ENCODE results near the gene CDK3.

CDK3 gene

DNA sequence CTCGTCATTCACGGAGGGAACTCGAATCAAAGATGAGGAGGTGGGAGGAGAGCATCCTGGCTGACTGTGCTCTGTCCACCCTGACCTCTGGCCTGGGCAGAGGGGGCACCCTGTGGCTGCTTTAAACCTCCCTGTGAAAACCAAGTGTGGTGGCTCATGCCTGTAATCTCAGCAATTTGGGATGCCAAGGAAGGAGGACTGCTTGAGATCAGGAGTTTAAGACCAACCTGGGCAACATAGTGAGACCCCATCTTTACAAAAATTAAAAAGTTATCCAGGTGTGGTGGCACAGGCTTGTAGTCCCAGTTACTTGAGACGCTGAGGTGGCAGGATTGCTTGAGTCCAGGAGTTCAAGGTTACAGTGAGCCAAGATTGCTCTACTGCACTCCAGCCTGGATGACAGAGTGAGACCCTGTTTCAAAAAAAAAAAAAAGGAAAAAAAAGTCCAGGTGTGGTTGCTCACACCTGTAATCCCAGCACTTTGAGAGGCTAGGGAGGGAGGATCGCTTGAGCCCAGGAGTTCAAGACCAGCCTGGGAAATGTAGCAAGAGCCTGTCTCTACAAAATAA, 5.8 kb upstream of the CDK3 start:
- no peak for DNase-seq

DNA sequence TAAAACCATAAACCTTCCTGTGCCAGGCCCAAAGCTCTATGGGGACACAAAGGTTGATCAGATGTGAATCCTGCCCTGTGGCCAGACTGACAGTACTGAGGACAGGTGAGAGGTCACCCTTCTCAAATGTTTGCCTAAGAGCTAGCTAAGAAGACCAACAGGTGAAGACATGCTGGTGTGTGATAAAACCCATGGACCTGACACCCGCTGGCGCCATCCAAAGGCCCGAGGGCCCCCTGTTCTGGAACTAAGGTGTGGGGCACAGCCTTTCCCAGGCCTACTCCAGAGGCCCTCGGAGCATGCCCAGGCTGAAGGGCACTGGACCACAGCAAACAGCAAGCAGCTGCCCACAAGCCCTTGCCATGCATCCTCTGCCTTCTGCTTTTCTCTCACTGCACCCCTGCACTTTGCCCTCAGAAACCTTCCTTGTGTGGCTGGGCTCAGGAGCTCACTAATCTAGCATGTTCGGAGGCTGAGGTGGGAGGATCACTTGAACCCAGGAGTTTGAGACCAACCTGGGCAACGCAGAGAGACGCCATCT, 5.2 kb upstream of the CDK3 start:
- no peak for DNase-seq

DNA sequence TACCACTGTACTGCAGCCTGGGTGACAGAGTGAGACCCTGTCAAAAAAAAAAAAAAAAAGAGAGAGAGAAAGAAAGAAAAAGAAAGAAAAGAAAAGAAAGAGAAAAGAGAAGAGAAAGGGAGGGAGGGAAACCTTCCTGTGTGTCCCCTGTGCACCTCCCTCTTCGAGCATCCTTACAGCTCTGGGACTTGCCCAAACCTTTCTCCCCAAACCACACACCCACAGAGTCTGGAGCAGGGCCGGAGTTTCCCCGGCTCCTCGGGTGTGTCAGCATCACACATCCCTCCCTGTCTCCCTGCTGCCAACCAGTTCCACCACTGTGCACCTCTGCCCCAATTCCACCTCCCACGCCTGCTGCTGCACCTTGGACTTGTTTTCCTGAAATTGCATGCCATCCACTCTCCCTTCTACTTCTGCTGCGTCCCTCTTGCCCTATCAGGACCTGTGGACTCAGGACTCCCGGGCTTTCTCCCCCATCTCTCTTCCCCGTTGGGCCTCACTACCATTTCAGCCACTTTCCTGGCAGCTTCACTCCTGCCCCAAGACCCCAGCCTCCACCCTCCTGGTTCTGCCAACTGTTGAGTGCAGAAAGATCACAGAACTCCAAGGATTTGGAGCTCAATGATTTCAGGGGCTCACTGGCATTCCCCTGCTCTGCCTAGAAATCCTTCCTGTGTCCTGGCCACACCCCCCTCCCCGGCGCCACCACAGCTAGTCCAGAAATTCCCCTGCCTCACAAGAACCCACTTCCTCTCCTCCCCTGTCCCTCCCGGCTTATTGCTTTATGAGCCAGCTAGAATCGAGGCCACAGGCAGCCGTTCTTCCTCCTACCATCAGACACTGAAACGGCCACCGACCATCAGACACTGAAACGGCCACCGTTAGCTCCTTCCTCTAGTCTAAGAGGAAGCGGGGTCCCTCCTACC, 3.7 kb upstream of the CDK3 start:
- no peak for DNase-seq

DNA sequence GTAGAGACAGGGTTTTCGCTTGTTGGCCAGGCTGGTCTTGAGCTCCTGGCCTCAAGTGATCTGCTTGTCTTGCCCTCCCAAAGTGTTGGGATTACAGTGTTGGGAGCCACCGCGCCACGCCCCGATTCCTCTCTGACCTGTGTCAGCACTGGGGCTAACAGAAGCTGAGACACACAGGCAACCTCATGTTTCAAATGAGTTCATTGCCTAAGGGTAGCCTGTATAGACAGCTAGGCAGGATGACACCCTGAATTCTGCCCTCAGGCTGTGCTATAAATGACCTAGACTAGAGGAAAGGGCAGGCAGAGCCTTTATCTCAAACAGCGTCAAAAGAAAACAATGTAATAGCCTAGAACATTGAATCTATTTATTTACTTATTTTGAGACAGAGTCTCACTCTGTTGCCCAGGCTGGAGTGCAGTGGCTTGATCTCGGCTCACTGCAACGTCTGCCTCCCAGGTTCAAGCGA, 2.3 kb upstream of the CDK3 start:
- no peak for DNase-seq

DNA sequence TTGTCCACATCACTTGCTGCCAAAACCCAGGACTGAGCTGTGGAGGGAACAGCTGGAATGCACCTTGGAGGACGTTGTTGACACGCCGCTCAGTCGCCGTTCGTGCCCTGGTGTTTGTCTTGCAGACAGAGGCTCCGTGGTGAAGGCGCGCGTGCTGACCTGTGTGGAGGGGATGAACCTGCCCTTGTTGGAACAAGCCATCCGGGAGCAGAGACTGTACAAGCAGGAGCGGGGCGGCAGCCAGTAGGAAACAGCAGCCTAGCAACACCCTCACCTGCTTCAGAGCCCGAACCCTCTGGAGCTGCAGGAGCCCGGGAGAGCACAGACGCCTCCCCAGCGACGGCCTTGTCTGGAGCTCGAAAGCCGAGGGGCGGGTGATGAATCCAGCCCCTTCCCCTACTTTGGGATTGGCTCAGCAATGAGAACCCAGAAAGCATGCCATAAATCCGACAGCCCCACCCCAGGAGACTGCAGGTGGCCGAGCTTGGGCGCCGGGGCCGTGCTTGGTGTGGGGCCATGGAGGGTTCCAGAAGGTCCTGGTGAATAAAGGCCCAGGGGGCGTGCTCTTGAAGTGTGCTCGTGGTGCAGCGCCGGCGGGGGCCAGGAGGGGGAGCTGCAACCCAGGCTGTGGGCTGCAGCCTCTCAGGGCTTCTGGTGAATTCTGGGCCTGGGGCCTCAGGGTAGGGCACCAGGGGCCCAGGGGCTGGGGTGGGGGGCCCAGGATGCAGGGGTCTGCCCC, 470 bp upstream of the CDK3 start:
- DNase-seq = peak; percentile 47

DNA sequence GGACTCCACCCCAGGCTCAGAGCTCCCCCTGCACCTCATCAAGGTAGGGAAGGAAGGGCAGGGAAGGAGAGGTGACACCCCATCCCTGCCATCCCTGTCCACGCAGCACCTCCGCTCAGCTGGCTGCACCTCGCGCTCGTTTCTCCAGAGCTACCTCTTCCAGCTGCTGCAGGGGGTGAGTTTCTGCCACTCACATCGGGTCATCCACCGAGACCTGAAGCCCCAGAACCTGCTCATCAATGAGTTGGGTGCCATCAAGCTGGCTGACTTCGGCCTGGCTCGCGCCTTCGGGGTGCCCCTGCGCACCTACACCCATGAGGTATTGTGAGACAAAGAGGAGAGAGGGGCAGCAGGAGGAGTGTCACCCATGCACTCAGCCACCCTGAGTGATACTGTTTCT, 1.4 kb downstream of the CDK3 start:
- no peak for DNase-seq

DNA sequence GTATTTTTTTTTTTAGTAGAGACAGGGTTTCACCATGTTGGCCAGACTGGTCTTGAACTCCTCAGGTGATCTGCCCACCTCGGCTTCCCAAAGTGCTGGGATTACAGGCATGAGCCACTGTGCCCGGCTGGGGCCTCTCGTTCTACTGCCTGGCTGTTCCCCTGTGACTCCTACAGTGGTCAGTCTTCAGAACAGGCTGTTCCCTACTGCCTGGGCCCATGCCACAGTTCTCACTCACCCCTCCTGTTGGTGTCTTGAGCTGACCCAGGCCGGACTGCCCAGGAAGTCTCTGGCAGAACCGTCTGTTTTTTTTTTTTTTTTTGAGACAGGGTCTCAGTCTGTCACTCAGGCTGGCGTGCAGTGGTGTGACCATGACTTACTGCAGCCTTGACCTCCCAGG, 3.3 kb downstream of the CDK3 start:
- DNase-seq = no peak

DNA sequence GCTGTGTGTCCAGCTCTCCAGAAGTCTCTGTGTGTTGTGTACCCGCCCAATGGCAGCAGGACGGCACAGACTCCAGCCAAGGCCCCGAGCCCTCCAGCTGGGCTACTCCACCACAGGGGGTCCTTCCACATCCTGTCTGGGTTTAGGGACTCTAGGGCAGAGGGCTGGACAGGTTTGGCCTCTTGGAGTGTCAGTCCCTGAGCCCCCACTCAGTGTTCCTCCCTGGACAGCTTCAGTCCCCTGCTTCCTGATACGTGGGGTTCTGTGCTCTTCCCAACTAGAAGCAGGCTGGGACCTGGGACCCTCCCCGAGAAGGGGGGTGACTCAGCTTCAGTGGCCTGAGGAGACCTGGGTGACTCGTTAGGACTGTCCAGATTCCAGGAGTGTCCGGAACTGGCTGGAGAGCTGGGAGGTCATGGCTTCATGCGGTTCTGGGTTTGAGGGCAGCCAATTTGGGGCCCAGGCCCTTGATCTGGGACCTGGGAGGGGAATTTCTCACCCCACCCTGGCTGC, 4.2 kb downstream of the CDK3 start:
- DNase-seq = no peak

DNA sequence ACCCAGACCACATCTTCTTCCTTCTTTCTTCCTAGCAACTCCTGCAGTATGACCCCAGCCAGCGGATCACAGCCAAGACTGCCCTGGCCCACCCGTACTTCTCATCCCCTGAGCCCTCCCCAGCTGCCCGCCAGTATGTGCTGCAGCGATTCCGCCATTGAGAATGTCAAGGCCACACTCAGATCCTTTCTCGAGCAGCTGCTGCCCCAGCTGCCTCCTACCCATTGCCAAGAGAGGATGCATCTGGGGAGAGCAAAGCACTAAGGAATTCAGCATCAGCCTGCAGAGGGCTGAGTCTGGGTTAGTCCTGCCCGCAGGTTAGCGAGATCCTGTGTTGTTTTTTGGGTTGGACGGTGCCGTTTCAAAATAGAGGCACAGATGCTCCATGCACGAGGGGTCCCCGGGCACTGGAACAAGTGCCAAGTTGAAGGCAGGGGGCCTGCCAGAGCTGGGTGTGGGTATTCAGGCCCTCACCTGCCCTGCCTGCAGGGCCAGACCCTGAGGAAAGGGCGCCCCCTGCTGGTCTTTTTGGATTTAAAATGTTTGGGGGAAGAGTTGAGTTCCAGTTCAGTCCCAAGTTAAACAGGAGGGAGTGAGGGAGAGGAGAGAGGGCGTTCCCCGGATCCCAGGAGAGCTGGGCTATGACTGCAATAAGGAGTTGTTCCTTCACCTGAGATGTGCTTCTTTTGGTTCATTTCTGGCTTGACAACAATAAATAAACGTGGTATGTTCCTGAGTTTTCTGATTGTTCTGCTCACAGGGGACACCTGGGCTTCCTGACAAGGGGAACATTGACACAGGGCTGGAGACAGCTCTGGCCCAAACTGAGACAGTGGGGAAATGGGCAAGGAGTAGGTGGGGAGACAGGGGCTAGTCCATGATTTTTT, 4.9 kb downstream of the CDK3 start:
- DNase-seq = peak; percentile 98

DNA sequence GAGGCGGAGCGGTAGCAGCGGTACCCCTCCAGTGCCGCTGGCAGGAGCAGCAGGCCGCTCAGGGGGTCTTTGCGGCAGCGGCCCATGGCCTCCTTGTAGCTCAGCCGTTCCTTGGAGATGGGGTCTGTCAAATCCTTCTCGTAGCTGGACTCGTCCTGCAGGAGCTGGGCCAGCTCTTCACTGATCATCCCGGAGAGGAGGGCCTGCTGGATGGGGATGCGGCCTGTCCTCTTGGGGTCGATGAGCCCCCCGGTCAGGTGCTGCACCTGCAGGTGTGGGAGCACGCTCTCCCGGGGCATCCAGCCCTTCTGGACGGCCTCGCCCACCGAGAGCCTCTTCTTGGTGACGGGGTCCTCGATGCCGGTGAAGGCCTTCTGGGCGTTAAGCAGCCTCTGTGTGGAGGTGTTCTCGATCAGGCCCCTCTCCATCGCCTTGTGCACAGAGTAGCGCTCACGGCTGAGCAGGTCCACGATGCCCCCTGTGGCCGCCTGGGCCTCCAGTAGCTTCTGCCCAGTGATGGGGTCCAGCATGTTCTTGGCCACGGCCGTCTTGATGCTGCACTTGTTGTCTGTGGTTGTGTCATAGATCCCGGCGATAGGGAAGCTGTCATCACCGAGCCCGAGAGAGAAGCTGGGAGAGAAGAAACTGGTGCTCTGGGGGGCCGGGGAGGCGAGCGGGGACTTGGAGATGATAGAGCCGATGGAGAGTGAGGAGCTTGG, 6.6 kb downstream of the CDK3 start:
- DNase-seq = no peak

DNA sequence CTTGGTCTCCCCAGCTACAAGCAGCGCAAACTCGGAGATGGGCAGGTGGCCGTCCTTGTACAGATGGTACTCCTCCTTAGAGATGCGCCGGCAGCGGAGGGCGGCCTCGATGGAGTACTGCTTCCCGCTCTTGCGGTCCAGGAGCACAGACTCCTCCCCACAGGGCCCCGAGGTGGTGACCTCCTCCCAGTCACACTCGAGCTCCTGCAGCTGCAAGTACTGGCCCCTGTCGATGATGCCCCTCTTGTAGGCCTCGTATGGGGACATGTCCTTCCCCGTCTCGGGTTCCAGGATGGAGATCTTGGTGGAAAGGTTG, 7.2 kb downstream of the CDK3 start:
- DNase-seq = no peak

DNA sequence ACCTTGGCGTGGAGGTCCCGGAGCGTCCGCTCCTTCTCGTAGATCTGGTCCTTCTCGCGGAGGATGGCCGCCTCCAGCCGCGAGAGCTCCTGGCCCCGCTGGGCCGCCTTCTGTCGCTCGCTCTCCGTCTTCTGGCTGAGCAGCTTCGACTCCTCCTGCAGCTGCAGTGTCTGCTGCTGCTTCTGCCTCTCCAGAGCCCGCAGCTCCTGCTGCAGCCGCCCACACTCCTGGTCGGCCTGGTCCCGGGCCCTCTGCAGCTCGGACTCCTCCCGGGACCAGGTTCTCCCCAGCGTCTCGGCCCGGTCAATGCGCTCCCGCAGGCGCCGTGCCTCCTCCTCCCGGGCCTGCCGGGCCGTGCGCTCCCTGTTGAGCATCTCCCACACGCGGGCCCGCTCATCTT, 7.6 kb downstream of the CDK3 start:
- DNase-seq = no peak

DNA sequence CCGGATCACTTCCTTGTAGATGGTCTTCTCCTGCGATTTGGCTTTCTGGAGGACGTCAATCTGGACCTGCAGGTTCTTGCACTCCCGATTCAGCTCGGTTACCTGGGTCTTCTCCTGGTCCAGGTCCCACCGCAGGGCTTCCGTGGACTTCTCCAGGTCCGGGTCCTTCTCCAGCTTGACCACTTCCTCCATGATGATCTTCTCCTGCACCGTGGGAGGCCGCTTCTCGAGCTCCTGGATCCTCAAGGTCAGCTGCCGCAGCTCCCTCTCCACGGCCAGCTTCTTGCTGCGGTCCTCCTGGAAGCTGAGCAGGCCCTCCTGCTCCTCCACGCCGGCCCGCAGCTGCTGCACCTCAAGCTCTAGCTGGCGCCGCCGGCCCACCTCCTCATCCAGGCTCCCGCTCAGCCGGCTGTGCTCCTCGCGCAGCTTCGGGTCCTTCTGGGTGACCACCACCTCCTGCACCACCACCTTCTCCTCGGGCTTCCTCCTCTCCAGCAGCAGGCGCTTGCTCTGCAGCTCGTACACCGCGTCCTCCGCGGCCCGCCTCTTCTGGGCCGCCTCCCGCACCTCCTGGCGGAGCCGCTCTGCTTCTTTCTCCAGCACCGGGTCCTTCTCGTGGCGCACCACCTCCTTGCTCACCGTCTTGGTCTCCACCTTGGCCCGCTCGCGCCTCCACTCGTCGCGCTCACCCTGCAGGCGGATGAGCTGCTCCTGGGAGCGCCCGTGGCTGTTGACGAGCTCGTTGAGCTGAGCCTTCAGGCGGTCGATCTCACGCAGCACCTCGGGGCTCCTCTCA, 8.2 kb downstream of the CDK3 start:
- DNase-seq = no peak

DNA sequence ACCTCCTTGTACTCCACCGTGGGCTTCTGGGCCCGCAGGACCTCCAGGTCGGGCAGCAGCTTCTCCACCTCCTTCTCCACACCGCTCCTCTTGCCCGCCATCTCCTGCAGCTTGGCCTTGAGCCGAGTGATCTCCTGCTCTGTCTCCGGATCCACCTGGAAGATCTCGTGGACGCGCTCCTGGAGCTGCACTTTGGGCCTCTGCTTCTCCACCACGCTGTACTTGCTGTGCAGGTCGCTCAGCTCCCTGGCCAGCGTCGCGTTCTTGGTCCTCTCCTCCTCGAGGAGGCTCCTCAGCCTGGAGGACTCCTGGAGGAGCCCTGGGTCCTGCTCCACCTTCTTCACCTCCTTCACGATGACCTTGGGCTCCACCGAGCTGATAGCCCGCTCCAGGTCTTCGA, 8.8 kb downstream of the CDK3 start:
- DNase-seq = no peak

DNA sequence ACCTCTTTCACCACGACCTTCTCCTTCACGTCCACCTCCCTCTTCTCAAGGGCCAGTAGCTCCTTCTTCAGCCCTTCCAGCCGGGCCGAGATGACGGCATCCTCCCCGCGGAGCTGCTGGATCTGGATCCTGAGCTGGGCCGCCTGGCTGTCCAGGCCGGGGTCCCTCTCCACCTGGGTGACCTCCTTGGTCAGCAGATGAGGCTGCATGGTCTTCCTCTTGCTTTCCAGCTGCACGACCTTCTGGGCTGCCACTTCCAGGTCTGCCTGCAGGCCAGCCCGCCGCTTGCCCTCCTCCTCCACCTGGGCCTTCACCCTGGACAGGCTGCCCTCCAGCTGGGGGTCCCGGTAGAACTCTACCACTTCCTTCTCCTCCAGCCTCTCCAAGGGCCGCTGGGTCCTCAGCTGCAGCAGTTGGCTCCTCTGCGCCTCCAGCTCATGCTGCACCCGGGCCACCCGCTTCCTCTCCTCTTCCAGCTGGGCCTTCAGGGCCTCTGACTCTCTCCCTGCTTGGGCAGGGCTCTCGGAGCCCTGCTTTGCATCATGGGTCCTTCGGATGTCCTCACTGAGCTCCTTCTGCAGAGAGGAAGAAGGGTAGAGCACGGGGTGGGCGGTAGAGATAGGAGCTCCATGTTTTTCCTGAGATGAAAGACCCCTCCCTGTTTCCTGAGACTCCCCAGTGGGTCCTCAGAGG, 9.5 kb downstream of the CDK3 start:
- no peak for DNase-seq

DNA sequence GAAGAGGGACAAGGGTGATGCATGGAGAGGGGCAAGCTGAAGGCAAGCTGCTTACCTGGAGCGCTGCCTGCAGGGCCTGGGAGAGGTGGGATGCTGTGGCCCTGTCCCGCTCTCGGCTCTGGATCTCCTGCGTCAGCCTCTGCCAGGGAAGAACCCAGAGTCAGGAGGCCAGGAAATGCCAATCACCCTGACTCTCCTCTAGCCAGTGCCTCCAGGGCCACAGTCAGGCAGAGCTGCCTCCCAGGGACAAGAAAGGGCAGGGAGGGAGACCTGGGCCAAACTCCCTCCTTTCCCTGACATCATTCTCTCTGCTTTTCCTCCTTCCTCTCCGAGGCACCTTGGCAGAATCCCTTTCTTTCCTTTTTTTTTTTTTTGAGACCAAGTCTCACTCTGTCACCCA, 11.3 kb downstream of the CDK3 start:
- DNase-seq = no peak

DNA sequence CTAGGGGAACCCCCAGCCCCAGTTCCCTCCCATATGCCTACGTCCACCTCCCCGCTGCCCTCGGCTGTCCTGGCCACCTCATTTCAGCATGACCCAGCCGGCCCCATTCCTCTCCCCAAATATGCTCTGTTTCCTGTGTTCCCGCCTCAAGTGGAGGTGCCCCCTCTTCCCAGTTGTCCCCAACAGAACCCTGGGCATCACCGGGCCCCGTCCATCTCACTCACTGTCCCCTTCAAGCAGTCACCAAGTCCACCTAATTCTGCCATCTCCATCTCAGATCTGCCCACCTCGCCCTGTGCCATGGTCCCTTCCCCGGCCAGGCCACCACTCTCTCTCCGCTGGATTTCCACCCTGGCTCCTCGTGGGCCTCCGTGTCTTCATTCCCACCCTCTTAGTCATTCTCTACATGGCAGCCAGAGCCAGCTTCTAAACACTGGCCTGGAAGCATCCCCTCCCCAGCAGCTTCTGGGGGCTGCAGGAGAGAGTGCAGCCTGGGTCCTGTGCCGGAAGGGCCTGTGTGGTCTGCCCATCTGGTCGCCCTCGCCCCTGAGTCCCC, 12.8 kb downstream of the CDK3 start:
- DNase-seq = no peak

DNA sequence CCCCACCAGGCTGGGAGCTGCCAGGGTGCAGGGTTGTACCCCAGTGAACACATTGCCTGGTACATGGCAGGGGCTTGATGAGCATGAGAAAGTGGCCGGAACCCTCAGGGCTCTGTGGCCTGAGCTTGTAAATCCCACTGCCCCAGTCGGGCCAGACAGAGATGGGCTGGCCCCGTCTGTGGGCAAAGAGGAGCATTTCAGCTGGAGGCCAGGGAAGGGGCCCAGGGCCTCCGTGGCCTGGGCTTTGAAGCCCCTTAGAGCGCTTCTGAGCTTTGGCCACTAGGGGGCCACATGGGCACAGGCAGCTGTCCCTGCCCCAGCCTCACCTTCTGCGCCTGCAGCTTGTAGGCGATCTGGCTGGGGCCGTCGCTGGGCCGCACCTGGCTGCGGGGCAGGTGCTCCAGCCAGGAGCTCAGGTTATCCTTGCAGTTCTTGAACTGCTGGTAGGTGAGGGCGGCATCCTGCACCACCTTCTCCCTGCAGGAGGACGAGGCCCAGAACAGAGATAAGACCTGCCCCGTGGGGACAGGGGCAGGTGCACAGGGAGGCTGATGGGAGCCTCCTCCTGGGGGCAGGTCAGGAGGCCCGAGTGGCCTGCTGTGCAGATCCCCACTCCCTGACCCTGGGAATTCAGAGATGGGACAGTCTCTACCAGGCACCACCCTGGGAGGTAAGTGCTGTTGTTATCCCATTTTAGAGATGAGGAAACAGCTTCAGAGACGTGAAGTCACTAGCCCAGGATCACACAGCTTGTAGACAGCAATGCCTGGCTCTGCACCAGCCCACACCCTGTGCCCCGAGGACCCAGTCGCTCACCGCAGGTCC, 13.7 kb downstream of the CDK3 start:
- DNase-seq = peak; percentile 63

DNA sequence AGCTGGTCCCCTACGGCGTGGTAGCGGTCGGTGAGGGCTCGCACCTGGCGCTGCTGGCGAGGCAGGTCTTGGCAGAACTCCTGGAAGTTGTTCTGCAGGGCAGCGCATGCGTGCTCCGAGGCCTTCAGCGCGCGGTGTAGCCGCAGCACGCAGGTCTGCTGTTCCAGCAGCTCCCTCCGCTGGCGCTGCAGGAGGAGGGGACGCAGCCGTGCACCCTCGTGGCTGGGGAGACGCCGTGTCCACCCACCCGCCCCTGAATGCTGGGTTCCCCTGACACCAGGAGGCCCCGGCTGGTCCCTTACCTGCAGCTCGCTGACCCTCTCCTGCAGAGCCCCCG, 14.2 kb downstream of the CDK3 start:
- DNase-seq = no peak

Measured in NCI-H1694 (cell line).